ENCODE results near the gene KCNG3.
A peak's percentile ranks its signal among the peaks of the same experiment; 100 is the strongest.

KCNG3 gene

GRCh38 chr2:42493468-42494354 lies at the start of gene KCNG3:
TSS of gene KCNG3 (minus strand) at chr2:42493982. CDS start at chr2:42493501, 481 bp downstream.
- peak; percentile 57 for DNase-seq

- DNase-seq, result no peak
Observed at GRCh38 chr2:42542871-42543270, 49.1 kb upstream of the KCNG3 start.

- no peak for DNase-seq
Observed at GRCh38 chr2:42537493-42537892, 43.7 kb upstream of the KCNG3 start.

GRCh38 chr2:42532397-42532796 lies 38.6 kb upstream of the KCNG3 start:
- DNase-seq, result no peak

GRCh38 chr2:42523341-42523740 lies 29.6 kb upstream of the KCNG3 start:
- DNase-seq, result no peak

- no peak for DNase-seq
Observed at GRCh38 chr2:42522035-42522434, 28.3 kb upstream of the KCNG3 start.

- no peak for DNase-seq
Observed at GRCh38 chr2:42519624-42520023, 25.8 kb upstream of the KCNG3 start.

GRCh38 chr2:42516418-42516901 lies 22.7 kb upstream of the KCNG3 start:
- no peak for DNase-seq

- DNase-seq, result peak in 1 of 2 donors; percentile 24
Observed at GRCh38 chr2:42513252-42513918, 19.6 kb upstream of the KCNG3 start.

- no peak for DNase-seq
Observed at GRCh38 chr2:42510608-42511243, 16.9 kb upstream of the KCNG3 start.

GRCh38 chr2:42510191-42510590 lies 16.4 kb upstream of the KCNG3 start:
- DNase-seq, result no peak

- DNase-seq, result no peak
Observed at GRCh38 chr2:42504364-42505230, 10.8 kb upstream of the KCNG3 start.

- DNase-seq, result no peak
Observed at GRCh38 chr2:42503291-42503690, 9.5 kb upstream of the KCNG3 start.

GRCh38 chr2:42498497-42498896 lies 4.7 kb upstream of the KCNG3 start:
- no peak for DNase-seq

- DNase-seq, result no peak
Observed at GRCh38 chr2:42495611-42496010, 1.8 kb upstream of the KCNG3 start.

- DNase-seq, result no peak
Observed at GRCh38 chr2:42495234-42495581, 1.4 kb upstream of the KCNG3 start.

GRCh38 chr2:42494355-42495233 lies 812 bp upstream of the KCNG3 start:
- peak; percentile 70 to 72 for DNase-seq

- peak; percentile 15 to 16 for DNase-seq
Observed at GRCh38 chr2:42492691-42493467, 903 bp downstream of the KCNG3 start.

GRCh38 chr2:42488297-42488696 lies 5.5 kb downstream of the KCNG3 start:
- no peak for DNase-seq

GRCh38 chr2:42486145-42486906 lies 7.5 kb downstream of the KCNG3 start:
- no peak for DNase-seq

All from CD4-positive, alpha-beta T cell treated with Interleukin-1 beta for 1 hour (primary cell).